Astrocyte of the hippocampus (primary cell): ENCODE data around the gene AKAP8.
"Not testable (repeated sequence)": the region's sequence is repeated elsewhere in the genome, so short reads cannot be mapped to it uniquely, and the experiment has no call there.

ENCODE experiments used
- DNase-seq: peaks from one replicate; pipeline ENCODE4 v3.0.0; 2011; ENCODE audit warnings: low read depth, low spot score

AKAP8 gene

DNA sequence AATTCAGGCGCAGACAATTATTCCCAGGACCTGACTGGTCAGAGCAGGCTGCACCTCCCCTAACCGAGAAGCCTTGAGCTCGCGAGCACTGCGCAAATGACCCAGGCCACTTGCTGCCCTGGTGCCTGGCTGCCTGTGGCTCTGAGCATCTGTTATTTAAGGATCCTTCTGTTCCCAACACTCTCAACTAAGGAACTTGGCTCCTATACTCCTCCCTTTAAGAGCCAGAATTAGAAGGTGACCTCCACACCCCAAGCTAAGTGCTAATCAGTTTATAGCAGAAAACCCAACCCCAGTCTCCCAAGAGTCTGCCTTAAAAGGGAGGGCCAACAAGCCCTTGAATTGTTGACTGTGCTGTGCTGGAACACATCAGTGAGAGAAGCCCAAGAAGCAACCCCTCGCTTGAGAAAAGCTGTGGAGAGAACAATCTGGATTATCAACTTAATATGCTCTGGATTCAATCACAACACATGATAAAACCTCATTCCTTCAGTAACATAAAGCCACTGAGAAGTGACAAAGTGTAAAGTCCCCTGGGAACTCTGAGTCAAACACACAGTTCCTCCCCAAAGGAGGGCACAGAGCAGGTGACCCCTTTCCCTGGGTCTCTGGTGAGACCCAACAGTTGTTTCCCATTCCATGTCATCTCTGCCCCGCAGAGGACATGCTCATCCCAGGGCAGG lies 24.7 kb upstream of the AKAP8 start:
- no peak for DNase-seq

- no peak for DNase-seq
These were observed 23.6 kb upstream of the AKAP8 start for GRCh38 chr19:15403151-15403531.

DNA sequence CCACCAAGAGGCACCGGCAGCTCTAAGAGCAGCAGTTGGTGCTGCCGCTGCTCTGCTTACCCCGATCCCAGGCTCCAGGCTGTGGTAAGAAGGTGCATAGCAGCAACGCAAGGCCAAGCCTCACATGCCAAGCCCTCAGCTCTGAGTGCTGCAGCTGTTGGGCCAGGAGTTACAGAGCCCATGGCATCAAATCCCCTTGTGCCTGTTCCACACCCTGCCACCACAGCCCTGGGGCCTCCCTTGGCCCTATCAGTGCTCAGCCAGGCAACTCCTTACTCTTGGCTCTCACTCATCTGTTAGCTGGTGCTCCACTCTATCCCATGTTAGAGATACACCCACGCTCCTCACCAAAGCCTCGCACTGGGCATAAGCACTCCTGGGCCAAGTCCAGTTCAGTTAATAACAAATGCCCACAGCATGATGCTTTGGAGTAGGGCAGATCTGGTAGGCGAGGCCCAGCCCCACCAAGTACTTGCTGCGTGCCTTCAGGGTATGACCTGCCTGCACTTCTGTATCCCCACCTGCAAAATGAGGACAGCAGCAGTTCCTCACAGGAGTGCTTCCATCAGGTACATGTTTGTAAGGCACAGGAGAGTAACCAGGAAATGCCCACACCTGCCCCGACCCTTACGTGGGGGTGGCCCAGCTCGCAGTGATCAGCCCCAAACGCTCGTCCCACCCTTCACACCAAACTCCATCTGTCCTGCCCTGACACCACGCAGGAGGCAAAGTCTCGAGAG lies 23.0 kb upstream of the AKAP8 start:
- DNase-seq: no peak

- DNase-seq: no peak
These were observed 21.8 kb upstream of the AKAP8 start for GRCh38 chr19:15401397-15401710.

- no peak for DNase-seq
These were observed 21.2 kb upstream of the AKAP8 start for GRCh38 chr19:15400521-15401396.

- no peak for DNase-seq
These were observed 20.0 kb upstream of the AKAP8 start for GRCh38 chr19:15399635-15400034.

DNA sequence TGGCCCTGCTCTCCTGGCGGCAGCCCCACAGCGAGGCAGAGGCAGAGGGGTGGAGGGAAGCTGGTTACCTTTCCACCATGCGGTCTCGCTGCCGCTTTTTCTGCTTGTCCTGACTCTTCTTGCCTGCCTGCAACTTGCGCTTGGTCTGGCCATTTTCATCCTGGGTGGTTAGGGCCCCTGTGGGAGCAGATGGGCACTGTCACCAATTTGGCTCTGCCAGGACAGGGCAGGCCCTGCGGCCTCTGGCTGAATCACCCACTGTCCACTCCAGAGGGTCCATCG lies 19.6 kb upstream of the AKAP8 start:
- DNase-seq: no peak

DNA sequence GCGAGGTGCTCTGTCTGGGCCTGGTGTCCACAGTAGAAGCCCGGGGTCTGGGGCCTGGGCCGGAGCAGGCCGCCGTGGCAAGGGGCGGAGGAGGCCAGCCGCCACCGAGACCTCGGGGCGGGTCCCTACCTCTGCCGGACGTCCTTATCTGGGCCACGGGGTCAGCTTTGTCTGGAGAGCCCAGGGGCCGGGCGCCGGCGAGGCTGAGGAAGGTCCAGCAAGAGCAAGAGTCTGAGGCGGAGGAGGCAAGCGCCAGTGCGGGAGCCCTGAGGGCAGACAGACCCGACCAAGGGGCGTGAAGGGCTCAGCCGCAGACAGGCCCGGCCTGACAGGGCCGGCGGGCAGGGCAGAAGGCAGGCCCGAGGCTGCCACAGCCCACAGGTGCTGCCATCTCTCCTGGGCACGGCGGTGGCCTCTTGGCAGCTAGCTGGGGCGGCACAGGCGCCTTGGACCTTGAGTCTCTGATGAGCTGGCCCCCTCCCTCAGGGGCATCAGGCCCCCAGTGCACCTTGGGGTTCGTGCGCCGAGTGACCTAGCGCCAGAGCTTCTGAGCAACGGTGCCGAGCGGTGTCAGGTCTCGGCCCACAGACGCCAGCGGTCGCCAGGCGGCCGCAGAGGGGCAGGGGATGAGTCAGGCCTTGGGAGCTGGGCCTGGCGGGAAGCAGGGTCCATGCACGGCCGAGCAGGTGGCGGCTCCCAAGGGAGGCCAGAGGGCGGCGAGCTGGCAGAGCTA lies 19.1 kb upstream of the AKAP8 start:
- DNase-seq: no peak

- no peak for DNase-seq
These were observed 18.2 kb upstream of the AKAP8 start for GRCh38 chr19:15397782-15398181.

- DNase-seq: no peak
These were observed 17.6 kb upstream of the AKAP8 start for GRCh38 chr19:15397236-15397635.

DNA sequence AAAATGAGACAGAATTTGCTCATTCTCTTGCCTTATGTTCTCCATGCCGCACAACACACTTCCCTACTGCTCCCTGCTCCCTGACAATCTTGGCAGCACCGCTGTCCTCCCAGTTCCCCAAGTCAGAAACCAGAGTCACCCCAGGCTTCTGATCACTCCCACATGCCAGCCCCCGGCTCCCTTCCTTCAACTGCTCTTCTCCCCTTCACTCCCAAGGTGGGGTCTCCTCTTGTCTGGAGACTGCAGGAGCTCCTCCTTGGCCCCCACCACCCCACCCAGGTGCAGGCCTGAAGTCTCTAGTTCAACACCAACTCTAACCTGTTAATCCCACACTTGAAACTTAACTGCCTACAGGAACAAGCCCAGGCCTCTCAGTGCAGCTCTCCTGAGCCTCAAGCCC lies 16.8 kb upstream of the AKAP8 start:
- no peak for DNase-seq

- DNase-seq: not testable (repeated sequence)
These were observed 15.7 kb upstream of the AKAP8 start for GRCh38 chr19:15395251-15395650.

GRCh38 chr19:15394426-15394825 lies 14.8 kb upstream of the AKAP8 start:
- DNase-seq: no peak

- no peak for DNase-seq
These were observed 14.4 kb upstream of the AKAP8 start for GRCh38 chr19:15393963-15394362.

DNA sequence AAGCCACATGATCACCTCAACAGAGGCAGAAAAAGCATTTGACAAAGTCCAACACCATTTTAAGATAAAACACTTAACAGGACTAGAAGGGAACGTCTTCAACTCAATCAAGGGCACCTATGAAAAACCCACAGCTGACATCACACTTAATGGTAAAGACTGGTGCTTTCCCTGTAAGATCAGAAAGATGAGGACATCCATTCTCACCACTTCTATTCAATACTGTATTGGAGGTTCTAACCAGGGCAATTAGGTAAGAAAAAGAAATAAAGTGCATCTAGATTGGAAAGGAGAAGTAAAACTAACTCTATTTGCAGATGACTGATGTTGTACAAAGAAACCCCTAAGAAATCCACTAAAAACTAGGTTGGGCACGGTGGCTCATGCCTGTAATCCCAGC lies 11.2 kb upstream of the AKAP8 start:
- DNase-seq: no peak

- no peak for DNase-seq
These were observed 2.3 kb upstream of the AKAP8 start for GRCh38 chr19:15381864-15382263.

- no peak for DNase-seq
These were observed 1.8 kb upstream of the AKAP8 start for GRCh38 chr19:15381429-15381828.

DNA sequence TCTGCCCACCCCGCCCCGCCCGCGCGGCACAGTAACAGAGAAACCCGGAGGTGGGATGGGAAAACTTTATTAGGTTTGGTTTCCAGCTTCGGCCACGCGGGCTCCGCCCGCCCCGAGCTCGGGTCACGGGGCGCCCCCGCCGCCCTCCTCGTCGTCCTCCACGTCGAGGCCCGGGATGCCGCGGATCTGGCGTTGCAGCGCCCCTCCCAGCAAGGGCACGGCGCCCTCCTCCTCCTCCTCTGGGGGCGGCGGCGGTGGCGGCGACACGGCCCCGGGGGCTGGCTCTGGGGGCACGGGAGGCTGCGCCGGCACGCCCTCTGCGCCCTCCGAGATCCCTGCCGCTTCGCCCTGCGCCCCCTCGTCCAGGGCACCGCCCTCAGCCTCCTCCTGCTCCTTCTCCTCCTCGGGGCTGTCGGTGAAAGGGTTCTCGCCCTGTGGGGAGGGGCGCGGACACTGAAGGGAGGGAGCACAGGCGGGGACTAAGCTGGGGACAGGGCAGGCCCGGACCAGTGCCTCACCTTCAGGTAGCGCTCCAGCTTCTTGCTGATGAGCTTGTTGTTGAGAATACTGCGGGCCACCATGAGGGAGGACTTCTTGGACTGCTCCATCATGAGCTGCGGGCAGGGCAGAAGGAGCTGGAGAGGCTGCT lies 536 bp upstream of the AKAP8 start:
- DNase-seq: peak; percentile 74

GRCh38 chr19:15378534-15379082 lies 979 bp downstream of the AKAP8 start:
- peak; percentile 73 for DNase-seq

- DNase-seq: peak; percentile 31
These were observed 4.7 kb downstream of the AKAP8 start for GRCh38 chr19:15374796-15375440.

DNA sequence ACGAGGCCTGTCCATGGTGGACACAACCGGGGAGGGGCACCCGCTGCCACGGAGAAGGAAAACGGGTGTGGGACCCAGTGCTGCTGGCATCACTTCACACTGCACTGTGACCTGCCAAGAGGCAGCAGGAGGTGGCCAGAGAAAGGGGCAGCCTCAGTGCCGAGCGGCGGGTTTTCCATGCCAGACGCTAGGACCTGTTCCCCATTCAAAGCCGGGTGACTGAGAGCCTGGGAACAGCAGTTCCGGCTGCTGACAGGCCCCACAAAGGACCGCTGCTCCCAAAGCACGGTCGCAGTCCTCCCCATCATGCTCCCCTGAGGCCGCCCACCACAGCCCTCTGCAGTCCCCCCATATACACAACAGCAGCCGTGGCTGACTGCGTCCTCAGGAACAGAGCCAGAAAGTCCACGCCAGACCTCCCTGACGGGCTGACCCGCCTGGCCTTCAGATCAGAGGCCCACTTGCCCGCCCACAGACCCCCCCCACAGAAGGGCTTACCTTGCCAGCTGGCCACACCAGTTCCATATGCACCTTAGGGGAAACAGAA lies 5.4 kb downstream of the AKAP8 start:
- no peak for DNase-seq
